Measurements from ENCODE around the gene CNKSR2.

CNKSR2 gene

DNA sequence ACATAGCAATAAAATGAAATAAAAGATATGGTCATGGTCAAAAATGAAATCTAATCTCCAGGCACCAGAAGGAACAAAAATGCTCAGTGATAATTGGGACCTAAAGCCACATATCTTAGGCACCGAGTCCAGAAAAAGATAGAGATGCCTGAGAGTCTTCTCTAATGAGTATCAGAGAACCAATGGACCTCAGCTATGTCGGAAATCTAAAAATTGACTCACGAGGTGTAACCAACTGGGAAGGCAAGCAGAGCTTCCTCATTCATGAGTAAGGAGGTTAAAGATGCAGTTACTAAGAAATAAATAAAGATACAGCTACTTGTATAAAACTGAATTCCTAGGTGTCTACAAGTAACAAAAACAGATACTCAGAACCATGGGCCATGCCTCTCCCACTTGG, 211.8 kb downstream of the CNKSR2 start:
- Histone ChIP-seq H3K27me3 (ENCODE audit: control insufficient read depth, insufficient read depth, low read length) (no peaks in the 10 kb centered on the region), H3K36me3 (ENCODE audit: control insufficient read depth, insufficient read depth, low read length) (no peaks in the 10 kb centered on the region), H3K9me3 (ENCODE audit: control insufficient read depth, insufficient read depth, low read length) (no peaks in the 10 kb centered on the region), H3K4me1 (ENCODE audit: control insufficient read depth, insufficient read depth, low read length) (no peaks in the 10 kb centered on the region), H3K4me3 (ENCODE audit: low read length) (no peak overlapping the region), H3K27ac (ENCODE audit: low read length) (no peak overlapping the region)
- no CpG with 5 or more reads among the region's 3 CpGs for WGBS (ENCODE audit: insufficient coverage, insufficient read length)
- no peak for DNase-seq (ENCODE audit: low read depth, low spot score)

DNA sequence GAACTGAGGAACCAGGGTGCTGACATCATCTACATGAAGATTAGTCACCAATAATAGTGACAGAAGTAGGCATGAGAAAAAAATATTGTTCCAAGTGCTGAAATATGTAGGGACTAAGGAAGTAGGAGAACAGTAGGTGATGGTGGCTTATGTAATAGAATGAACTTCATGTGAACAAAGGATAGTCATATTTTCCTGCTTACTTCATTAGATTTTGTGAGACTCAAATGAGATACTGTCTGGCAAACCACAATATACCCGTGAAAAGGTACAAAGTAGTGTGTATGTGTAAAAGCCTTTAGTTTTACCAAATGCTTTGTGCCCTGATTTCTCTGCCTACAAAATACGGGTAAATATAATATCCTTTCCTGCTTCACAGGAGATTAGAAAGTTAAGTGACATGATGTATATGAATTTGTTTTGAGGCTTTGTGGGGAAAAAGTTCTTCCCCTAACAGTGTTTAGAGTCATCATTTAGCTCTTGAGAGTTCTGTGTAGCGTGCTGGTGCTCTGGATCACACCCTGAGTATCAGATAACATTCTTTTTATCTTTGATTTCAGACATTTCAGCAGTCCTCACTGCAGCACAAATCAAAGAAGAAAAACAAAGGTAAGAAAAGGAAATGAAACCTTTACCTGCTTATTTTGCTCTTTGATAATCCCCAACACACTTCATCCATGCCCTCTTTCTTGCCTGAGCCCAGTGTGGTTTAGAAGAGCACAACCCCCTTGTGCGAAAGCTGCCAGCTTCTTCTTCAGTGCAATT, 216.0 kb downstream of the CNKSR2 start:
- no peak for DNase-seq (ENCODE audit: low read depth, low spot score)
- Histone ChIP-seq H3K36me3 (ENCODE audit: control insufficient read depth, insufficient read depth, low read length) (no peaks in the 10 kb centered on the region), H3K27ac (ENCODE audit: low read length) (no peak overlapping the region), H3K27me3 (ENCODE audit: control insufficient read depth, insufficient read depth, low read length) (no peaks in the 10 kb centered on the region), H3K9me3 (ENCODE audit: control insufficient read depth, insufficient read depth, low read length) (no peaks in the 10 kb centered on the region), H3K4me3 (ENCODE audit: low read length) (no peak overlapping the region), H3K4me1 (ENCODE audit: control insufficient read depth, insufficient read depth, low read length) (no peaks in the 10 kb centered on the region)
- no CpG with 5 or more reads among the region's 4 CpGs for WGBS (ENCODE audit: insufficient coverage, insufficient read length)

DNA sequence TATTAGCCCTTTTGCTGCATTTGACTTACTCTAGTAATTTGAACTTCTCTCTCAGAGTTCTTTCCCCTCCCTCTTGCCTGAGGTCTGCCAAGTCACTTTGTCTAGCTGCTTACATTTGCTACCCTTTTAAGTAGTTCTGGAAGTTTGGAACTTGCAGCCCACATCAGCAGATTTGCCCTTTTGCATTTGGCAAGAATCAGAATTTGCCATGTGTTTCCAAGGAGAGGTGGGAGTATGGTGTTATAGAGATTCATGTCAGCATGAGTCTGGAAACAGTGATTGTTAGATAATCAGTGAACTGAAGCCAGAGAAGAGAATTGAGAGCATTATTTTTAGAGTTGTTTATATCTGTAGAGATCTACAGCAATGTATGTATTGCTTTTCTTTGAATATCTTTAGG, 231.8 kb downstream of the CNKSR2 start:
- H3K36me3 ChIP-seq (ENCODE audit: control insufficient read depth, insufficient read depth, low read length) = no peaks in the 10 kb centered on the region
- DNase-seq (ENCODE audit: low read depth, low spot score) = no peak
- H3K4me1 ChIP-seq (ENCODE audit: control insufficient read depth, insufficient read depth, low read length) = no peaks in the 10 kb centered on the region
- no peak overlapping the region for H3K4me3 ChIP-seq (ENCODE audit: low read length)
- H3K27me3 ChIP-seq (ENCODE audit: control insufficient read depth, insufficient read depth, low read length) = no peaks in the 10 kb centered on the region
- no peak overlapping the region for H3K27ac ChIP-seq (ENCODE audit: low read length)
- no peaks in the 10 kb centered on the region for H3K9me3 ChIP-seq (ENCODE audit: control insufficient read depth, insufficient read depth, low read length)

DNA sequence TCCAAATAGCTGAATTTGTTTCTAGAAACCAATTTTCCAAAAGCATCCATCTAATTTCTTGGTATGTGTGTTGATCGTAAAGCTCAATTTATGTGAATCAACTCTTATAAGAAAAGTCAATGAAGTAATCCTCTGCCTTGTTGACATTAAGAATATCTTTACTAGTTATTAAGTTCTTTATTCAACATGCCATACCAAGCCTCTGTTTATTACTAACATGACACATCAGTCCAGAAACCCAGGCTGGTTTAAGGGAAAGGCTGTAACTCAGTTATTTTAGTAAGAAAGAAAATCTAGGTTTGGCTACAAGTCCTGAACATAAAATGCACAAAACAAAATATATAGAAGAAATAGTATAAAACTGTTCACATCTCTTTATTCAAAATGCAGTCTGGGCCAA, 235.9 kb downstream of the CNKSR2 start:
- WGBS (ENCODE audit: insufficient coverage, insufficient read length) = no CpG with 5 or more reads among the region's 1 CpG
- no peaks in the 10 kb centered on the region for H3K9me3 ChIP-seq (ENCODE audit: control insufficient read depth, insufficient read depth, low read length)
- no peaks in the 10 kb centered on the region for H3K27me3 ChIP-seq (ENCODE audit: control insufficient read depth, insufficient read depth, low read length)
- H3K4me1 ChIP-seq (ENCODE audit: control insufficient read depth, insufficient read depth, low read length) = no peaks in the 10 kb centered on the region
- no peak for DNase-seq (ENCODE audit: low read depth, low spot score)
- H3K27ac ChIP-seq (ENCODE audit: low read length) = no peak overlapping the region
- H3K4me3 ChIP-seq (ENCODE audit: low read length) = no peak overlapping the region
- H3K36me3 ChIP-seq (ENCODE audit: control insufficient read depth, insufficient read depth, low read length) = no peaks in the 10 kb centered on the region

GRCh38 chrX:21612154-21612553, 237.9 kb downstream of the CNKSR2 start:
- H3K4me1 ChIP-seq (ENCODE audit: control insufficient read depth, insufficient read depth, low read length) = no peaks in the 10 kb centered on the region
- WGBS (ENCODE audit: insufficient coverage, insufficient read length) = no CpG with 5 or more reads among the region's 5 CpGs
- no peak for DNase-seq (ENCODE audit: low read depth, low spot score)
- no peaks in the 10 kb centered on the region for H3K36me3 ChIP-seq (ENCODE audit: control insufficient read depth, insufficient read depth, low read length)
- H3K27ac ChIP-seq (ENCODE audit: low read length) = no peak overlapping the region
- no peaks in the 10 kb centered on the region for H3K9me3 ChIP-seq (ENCODE audit: control insufficient read depth, insufficient read depth, low read length)
- no peaks in the 10 kb centered on the region for H3K27me3 ChIP-seq (ENCODE audit: control insufficient read depth, insufficient read depth, low read length)
- no peak overlapping the region for H3K4me3 ChIP-seq (ENCODE audit: low read length)

GRCh38 chrX:21616386-21616785, 242.2 kb downstream of the CNKSR2 start:
- Histone ChIP-seq H3K27me3 (ENCODE audit: control insufficient read depth, insufficient read depth, low read length) (no peaks in the 10 kb centered on the region), H3K36me3 (ENCODE audit: control insufficient read depth, insufficient read depth, low read length) (no peaks in the 10 kb centered on the region), H3K9me3 (ENCODE audit: control insufficient read depth, insufficient read depth, low read length) (no peaks in the 10 kb centered on the region), H3K27ac (ENCODE audit: low read length) (no peak overlapping the region), H3K4me1 (ENCODE audit: control insufficient read depth, insufficient read depth, low read length) (no peaks in the 10 kb centered on the region), H3K4me3 (ENCODE audit: low read length) (no peak overlapping the region)
- DNase-seq (ENCODE audit: low read depth, low spot score) = no peak
- no CpG with 5 or more reads among the region's 1 CpG for WGBS (ENCODE audit: insufficient coverage, insufficient read length)

DNA sequence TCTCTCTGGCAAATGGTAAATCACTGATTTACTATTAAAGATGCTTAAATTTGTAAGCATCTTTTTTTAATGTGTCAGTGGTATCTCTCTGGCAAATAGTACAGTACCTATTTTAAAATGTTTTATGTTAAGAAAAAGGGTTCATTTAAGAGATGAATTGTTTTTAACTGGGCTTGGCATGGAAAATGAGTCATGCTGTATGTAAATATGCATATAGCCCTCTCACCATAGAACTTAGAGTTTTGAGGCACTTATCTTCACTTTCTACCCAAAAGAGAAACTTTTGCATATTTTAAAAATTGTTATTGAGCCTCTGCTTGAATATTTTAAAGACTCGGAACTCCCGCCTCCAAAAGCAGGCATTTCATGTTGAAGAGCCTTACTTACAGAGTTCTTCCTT, 246.0 kb downstream of the CNKSR2 start:
- Histone ChIP-seq H3K4me3 (ENCODE audit: low read length) (no peak overlapping the region), H3K27ac (ENCODE audit: low read length) (no peak overlapping the region), H3K27me3 (ENCODE audit: control insufficient read depth, insufficient read depth, low read length) (no peaks in the 10 kb centered on the region), H3K4me1 (ENCODE audit: control insufficient read depth, insufficient read depth, low read length) (no peaks in the 10 kb centered on the region), H3K9me3 (ENCODE audit: control insufficient read depth, insufficient read depth, low read length) (no peaks in the 10 kb centered on the region), H3K36me3 (ENCODE audit: control insufficient read depth, insufficient read depth, low read length) (no peaks in the 10 kb centered on the region)
- no CpG with 5 or more reads among the region's 2 CpGs for WGBS (ENCODE audit: insufficient coverage, insufficient read length)
- DNase-seq (ENCODE audit: low read depth, low spot score) = no peak

DNA sequence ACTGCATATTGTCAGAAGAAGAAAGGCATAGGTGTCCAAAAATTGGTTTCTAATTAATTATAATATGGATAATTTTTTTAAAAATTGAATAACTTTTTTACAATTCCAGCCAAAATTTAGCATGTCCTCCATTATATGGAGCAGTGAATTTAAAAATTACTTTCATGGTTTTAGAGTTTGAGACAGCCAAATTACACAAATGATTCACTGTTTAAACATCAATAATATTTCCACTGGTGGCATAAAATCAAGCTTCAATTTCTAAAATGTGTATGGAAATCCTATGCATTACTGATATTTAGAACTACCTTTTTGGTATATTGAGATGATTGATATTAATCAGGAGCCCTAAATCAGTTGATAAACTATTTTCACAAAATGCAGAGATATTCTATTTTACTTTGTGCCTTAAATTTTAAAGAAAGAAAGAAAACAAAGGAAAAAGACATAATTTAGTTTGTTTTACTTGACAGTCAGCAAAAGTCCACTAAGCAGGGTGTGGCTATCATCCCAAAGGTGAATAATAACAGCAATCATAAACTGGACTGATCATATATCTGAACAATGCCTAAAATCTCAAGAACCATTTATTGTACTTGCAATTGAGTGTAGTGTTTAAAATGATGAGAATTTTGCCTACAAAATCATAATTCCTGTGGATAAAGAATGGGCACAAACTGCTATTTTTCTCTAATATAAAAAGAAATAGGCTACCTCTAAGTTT, 249.7 kb downstream of the CNKSR2 start:
- H3K27ac ChIP-seq (ENCODE audit: low read length) = no peak overlapping the region
- no peaks in the 10 kb centered on the region for H3K36me3 ChIP-seq (ENCODE audit: control insufficient read depth, insufficient read depth, low read length)
- no peak overlapping the region for H3K4me3 ChIP-seq (ENCODE audit: low read length)

DNA sequence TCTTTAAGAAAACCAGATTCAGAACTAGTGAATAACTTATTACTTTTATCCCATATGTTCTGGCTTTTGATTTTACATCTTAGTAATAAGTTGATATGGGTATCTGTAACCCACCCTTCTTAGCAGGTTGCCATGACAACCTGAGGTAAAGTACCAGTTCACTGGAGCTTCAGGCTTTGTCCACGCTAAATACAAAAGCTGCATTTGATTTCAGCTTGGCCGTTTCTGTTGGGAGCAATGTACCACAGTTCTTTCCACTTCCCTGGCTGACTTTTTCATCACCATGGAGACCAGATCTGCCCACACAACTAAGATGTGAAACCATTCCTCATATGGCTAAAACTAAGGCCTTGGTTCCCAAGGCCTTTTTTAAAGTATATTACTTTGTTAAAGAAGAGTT, 257.8 kb downstream of the CNKSR2 start:
- no peak overlapping the region for H3K4me3 ChIP-seq (ENCODE audit: low read length)
- H3K36me3 ChIP-seq (ENCODE audit: control insufficient read depth, insufficient read depth, low read length) = no peaks in the 10 kb centered on the region
- no peak overlapping the region for H3K27ac ChIP-seq (ENCODE audit: low read length)
- H3K27me3 ChIP-seq (ENCODE audit: control insufficient read depth, insufficient read depth, low read length) = no peaks in the 10 kb centered on the region
- no CpG with 5 or more reads among the region's 2 CpGs for WGBS (ENCODE audit: insufficient coverage, insufficient read length)
- H3K4me1 ChIP-seq (ENCODE audit: control insufficient read depth, insufficient read depth, low read length) = no peaks in the 10 kb centered on the region
- no peaks in the 10 kb centered on the region for H3K9me3 ChIP-seq (ENCODE audit: control insufficient read depth, insufficient read depth, low read length)
- no peak for DNase-seq (ENCODE audit: low read depth, low spot score)

More for the DNA sequence above, 249.7 kb downstream of the CNKSR2 start:
- H3K9me3 ChIP-seq (ENCODE audit: control insufficient read depth, insufficient read depth, low read length) = no peaks in the 10 kb centered on the region
- DNase-seq (ENCODE audit: low read depth, low spot score) = no peak
- H3K27me3 ChIP-seq (ENCODE audit: control insufficient read depth, insufficient read depth, low read length) = no peaks in the 10 kb centered on the region
- H3K4me1 ChIP-seq (ENCODE audit: control insufficient read depth, insufficient read depth, low read length) = no peaks in the 10 kb centered on the region

DNA sequence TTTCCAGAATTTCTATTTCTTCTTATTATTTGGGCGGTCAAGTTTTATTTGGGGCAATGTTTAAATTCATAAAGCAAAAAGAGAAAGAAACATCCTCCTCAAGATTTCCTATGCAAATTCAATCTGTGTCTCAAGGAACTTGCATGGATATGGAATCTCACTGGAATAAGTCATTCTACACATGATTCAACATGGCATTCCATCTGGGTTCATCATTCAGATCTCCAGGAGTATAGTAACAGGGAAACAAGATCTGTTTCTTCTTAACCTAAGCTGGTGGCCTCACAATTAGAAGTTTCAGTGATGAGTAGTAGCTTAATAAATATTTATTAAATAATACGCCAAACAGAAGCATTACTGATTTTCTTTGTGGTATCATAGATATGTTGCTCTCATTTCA, 264.1 kb downstream of the CNKSR2 start:
- Histone ChIP-seq H3K4me3 (ENCODE audit: low read length) (no peak overlapping the region), H3K36me3 (ENCODE audit: control insufficient read depth, insufficient read depth, low read length) (no peaks in the 10 kb centered on the region), H3K27me3 (ENCODE audit: control insufficient read depth, insufficient read depth, low read length) (no peaks in the 10 kb centered on the region), H3K27ac (ENCODE audit: low read length) (no peak overlapping the region), H3K9me3 (ENCODE audit: control insufficient read depth, insufficient read depth, low read length) (no peaks in the 10 kb centered on the region), H3K4me1 (ENCODE audit: control insufficient read depth, insufficient read depth, low read length) (no peaks in the 10 kb centered on the region)
- no peak for DNase-seq (ENCODE audit: low read depth, low spot score)
- WGBS (ENCODE audit: insufficient coverage, insufficient read length) = no CpG with 5 or more reads among the region's 2 CpGs

DNA sequence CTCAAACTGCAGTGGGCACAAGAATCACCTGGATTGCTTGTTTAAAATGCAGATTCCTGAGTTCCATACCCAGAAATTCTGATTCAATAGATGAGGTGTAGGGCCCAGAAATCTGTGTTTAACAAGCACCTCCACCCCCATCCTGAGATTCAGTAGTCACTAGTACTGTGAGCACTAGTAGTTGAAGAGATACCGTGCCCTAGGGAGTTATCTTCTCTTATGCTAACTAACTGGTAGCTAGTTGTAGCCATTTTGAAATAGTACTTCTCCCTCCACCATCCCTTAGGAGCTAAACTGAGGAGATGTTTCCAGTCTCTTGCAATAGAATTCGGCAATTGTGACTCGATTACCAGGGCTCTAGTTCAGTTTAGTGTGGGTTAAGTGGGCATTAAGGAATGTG, 265.6 kb downstream of the CNKSR2 start:
- Histone ChIP-seq H3K4me1 (ENCODE audit: control insufficient read depth, insufficient read depth, low read length) (no peaks in the 10 kb centered on the region), H3K9me3 (ENCODE audit: control insufficient read depth, insufficient read depth, low read length) (no peaks in the 10 kb centered on the region), H3K27ac (ENCODE audit: low read length) (no peak overlapping the region), H3K4me3 (ENCODE audit: low read length) (no peak overlapping the region), H3K36me3 (ENCODE audit: control insufficient read depth, insufficient read depth, low read length) (no peaks in the 10 kb centered on the region), H3K27me3 (ENCODE audit: control insufficient read depth, insufficient read depth, low read length) (no peaks in the 10 kb centered on the region)
- DNase-seq (ENCODE audit: low read depth, low spot score) = no peak
- no CpG with 5 or more reads among the region's 3 CpGs for WGBS (ENCODE audit: insufficient coverage, insufficient read length)

All from iPS DF 6.9 (cell line).